HG03139 (cell line): ENCODE results near the gene RAB11FIP3.
A peak's percentile ranks its signal among the peaks of the same experiment; 100 is the strongest.
"Not testable (repeated sequence)": the region's sequence is repeated elsewhere in the genome, so short reads cannot be mapped to it uniquely, and the experiment has no call there.

ENCODE experiments used
- ATAC-seq: cut with Tn5 transposase; IDR thresholded peaks from one replicate; pipeline ENCODE4 v1.9.1; 2021; ENCODE audit not compliant: unreplicated experiment

RAB11FIP3 gene

GRCh38 chr16:425082-425718 lies at the start of gene RAB11FIP3:
Gene RAB11FIP3, plus strand, starts transcription at chr16:425649. Its CDS starts 358 bp downstream, at chr16:426007.
- ATAC-seq: peak; percentile 79

GRCh38 chr16:375927-376816 lies 49.3 kb upstream of the RAB11FIP3 start:
- no peak for ATAC-seq

GRCh38 chr16:376817-377418 lies 48.5 kb upstream of the RAB11FIP3 start:
- no peak for ATAC-seq

GRCh38 chr16:377419-377951 lies 48.0 kb upstream of the RAB11FIP3 start:
- ATAC-seq: no peak

GRCh38 chr16:378113-378820 lies 47.2 kb upstream of the RAB11FIP3 start:
- ATAC-seq: not testable (repeated sequence)

GRCh38 chr16:378821-379182 lies 46.6 kb upstream of the RAB11FIP3 start:
- no peak for ATAC-seq

GRCh38 chr16:379183-379960 lies 46.1 kb upstream of the RAB11FIP3 start:
- no peak for ATAC-seq

- ATAC-seq: no peak
These were observed 45.3 kb upstream of the RAB11FIP3 start for GRCh38 chr16:379961-380761.

GRCh38 chr16:380762-381011 lies 44.8 kb upstream of the RAB11FIP3 start:
- no peak for ATAC-seq

- peak; percentile 2 for ATAC-seq
These were observed 44.2 kb upstream of the RAB11FIP3 start for GRCh38 chr16:381012-381788.

GRCh38 chr16:381789-382717 lies 43.4 kb upstream of the RAB11FIP3 start, which contains the start of gene PGAP6:
Gene PGAP6, minus strand, starts transcription at chr16:381978. Its CDS starts 157 bp downstream, at chr16:381821.
- ATAC-seq: peak; percentile 55

GRCh38 chr16:383326-384051 lies 42.0 kb upstream of the RAB11FIP3 start:
- ATAC-seq: no peak

- ATAC-seq: no peak
These were observed 38.8 kb upstream of the RAB11FIP3 start for GRCh38 chr16:386641-387156.

GRCh38 chr16:387761-388666 lies 37.4 kb upstream of the RAB11FIP3 start:
- not testable (repeated sequence) for ATAC-seq

- no peak for ATAC-seq
These were observed 36.1 kb upstream of the RAB11FIP3 start for GRCh38 chr16:389352-389751.

- ATAC-seq: no peak
These were observed 33.5 kb upstream of the RAB11FIP3 start for GRCh38 chr16:391885-392335.
